HepG2 (cell line): ENCODE results near the gene TBC1D10B. TPM values are rescaled to one million over a fixed set of nuclear protein-coding genes. Genes with fewer than 3 reads are reported as not detected.

Experiments used
- AGO2 ChIP-seq: fragments of 200-400 bp; formaldehyde crosslinking; optimal IDR thresholded peaks from 2 replicates; pipeline ENCODE3; 2017; ENCODE audit warnings: mild to moderate bottlenecking, low read depth, low read length, moderate library complexity
- E2F1 ChIP-seq: sonication (generic); formaldehyde crosslinking; IDR thresholded peaks from 2 replicates; pipeline ENCODE4 v1.5.0; 2020; ENCODE audit warnings: missing genetic modification reagents
- NAIF1 ChIP-seq: sonication (generic); formaldehyde crosslinking; IDR thresholded peaks from 2 replicates; pipeline ENCODE4 v1.5.0; 2020; ENCODE audit warnings: mild to moderate bottlenecking, missing genetic modification reagents, borderline replicate concordance
- NFYB ChIP-seq: sonication (generic); formaldehyde crosslinking; IDR thresholded peaks from 2 replicates; pipeline ENCODE4 v1.4.0; 2020; ENCODE audit warnings: missing genetic modification reagents
- SCMH1 ChIP-seq: sonication (generic); formaldehyde crosslinking; IDR thresholded peaks from 2 replicates; pipeline ENCODE4 v1.9.0; 2021; ENCODE audit warnings: missing genetic modification reagents, mild to moderate bottlenecking, borderline replicate concordance
- SETDB1 ChIP-seq: sonication (generic); formaldehyde crosslinking; IDR thresholded peaks from 2 replicates; pipeline ENCODE4 v1.5.1; 2020; ENCODE audit warnings: missing genetic modification reagents, mild to moderate bottlenecking, borderline replicate concordance
- STAG1 ChIP-seq: sonication (generic); formaldehyde crosslinking; IDR thresholded peaks from 2 replicates; pipeline ENCODE4 v1.4.0; 2020; ENCODE audit warnings: missing genetic modification reagents
- ZBED4 ChIP-seq: sonication (generic); formaldehyde crosslinking; IDR thresholded peaks from 2 replicates; pipeline ENCODE4 v1.4.0; 2020; ENCODE audit warnings: missing genetic modification reagents, borderline replicate concordance
- ZFP36L1 ChIP-seq: sonication (generic); formaldehyde crosslinking; IDR thresholded peaks from 2 replicates; pipeline ENCODE4 v1.8.0; 2022; ENCODE audit warnings: mild to moderate bottlenecking, missing genetic modification reagents, moderate library complexity
- ZMYM2 ChIP-seq: sonication (generic); formaldehyde crosslinking; IDR thresholded peaks from 2 replicates; pipeline ENCODE4 v1.8.0; 2022; ENCODE audit warnings: mild to moderate bottlenecking, missing genetic modification reagents
- ZNF761 ChIP-seq: sonication (generic); formaldehyde crosslinking; conservative IDR thresholded peaks from 2 replicates; pipeline ENCODE4 v1.4.0; 2020; ENCODE audit warnings: mild to moderate bottlenecking, missing genetic modification reagents
- ZNF891 ChIP-seq: sonication (generic); formaldehyde crosslinking; IDR thresholded peaks from 2 replicates; pipeline ENCODE4 v1.5.0; 2020; ENCODE audit warnings: mild to moderate bottlenecking, missing genetic modification reagents
- ZSCAN9 ChIP-seq: IDR thresholded peaks from 2 replicates; pipeline ENCODE4 v1.6.1; 2016; ENCODE audit warnings: borderline replicate concordance
- polyA plus RNA-seq, 8 experiments: library from polyadenylated mRNA; depleted of rRNA in 3 of 8; stranded (reverse) in 7 of 8; unstranded in 1 of 8; fragments of >200 nt; fragmentation: Illumina TruSeq in 4 of 8; extraction: Trizol in 4 of 8; gene quantifications; 2 replicates each; pipeline versions ENCODE4 v1.2.1 to v1.2.3, GENCODE V29; 2011 to 2016; ENCODE audit warnings: low read depth in 4 of 8, missing spikeins in 1 of 8, mixed read lengths in 1 of 8; ENCODE audit not compliant: insufficient read depth in 1 of 8
- total RNA-seq, 5 experiments: library from RNA; depleted of rRNA; stranded (reverse); fragments of >200 nt; fragmentation: Illumina TruSeq; extraction: Trizol; gene quantifications; 2 replicates each; pipeline ENCODE4 v1.2.3, GENCODE V29; 2016; ENCODE audit warnings: low read depth in 1 of 5
- TF ChIP-seq, protein P1 (sequence below): sonication (generic); formaldehyde crosslinking; conservative IDR thresholded peaks from 2 replicates; pipeline ENCODE4 v1.8.1; 2023; ENCODE audit warnings: missing genetic modification reagents
- TF ChIP-seq, protein P2 (sequence below): sonication (generic); formaldehyde crosslinking; IDR thresholded peaks from 2 replicates; pipeline ENCODE4 v1.8.1; 2022; ENCODE audit warnings: low read depth, mild to moderate bottlenecking, missing genetic modification reagents
- TF ChIP-seq, protein P3 (sequence below): sonication (generic); formaldehyde crosslinking; IDR thresholded peaks from 2 replicates; pipeline ENCODE4 v1.9.0; 2022; ENCODE audit warnings: missing genetic modification reagents, mild to moderate bottlenecking, borderline replicate concordance

The TBC1D10B gene
- total and polyA plus RNA-seq, 2 of the 13 experiments (the other 11 are each of a cell fraction or from before 2014, with no cell fraction given): 15.7 to 24.8 TPM

- TF ChIP-seq SETDB1 (no peak), AGO2 (no peak), NFYB (CRISPR knock-in tag) (peak; percentile 77), ZFP36L1 (CRISPR knock-in tag) (0 out of 2 replicates have a peak, but pooled peaks have one; percentile 73), STAG1 (CRISPR knock-in tag) (peak; percentile 43), SCMH1 (CRISPR knock-in tag) (no peak), ZNF891 (CRISPR knock-in tag) (peak; percentile 87), E2F1 (CRISPR knock-in tag) (peak; percentile 63; the same call in 1 of the 2 replicates), ZSCAN9 (CRISPR knock-in tag) (no peak; the same call in 1 of the 2 replicates), ZBED4 (CRISPR knock-in tag) (peak; percentile 87), ZMYM2 (CRISPR knock-in tag) (no peak), NAIF1 (CRISPR knock-in tag) (no peak), ZNF761 (peak; percentile 64; the same call in 1 of the 2 replicates)
- TF ChIP-seq, protein P1, sequence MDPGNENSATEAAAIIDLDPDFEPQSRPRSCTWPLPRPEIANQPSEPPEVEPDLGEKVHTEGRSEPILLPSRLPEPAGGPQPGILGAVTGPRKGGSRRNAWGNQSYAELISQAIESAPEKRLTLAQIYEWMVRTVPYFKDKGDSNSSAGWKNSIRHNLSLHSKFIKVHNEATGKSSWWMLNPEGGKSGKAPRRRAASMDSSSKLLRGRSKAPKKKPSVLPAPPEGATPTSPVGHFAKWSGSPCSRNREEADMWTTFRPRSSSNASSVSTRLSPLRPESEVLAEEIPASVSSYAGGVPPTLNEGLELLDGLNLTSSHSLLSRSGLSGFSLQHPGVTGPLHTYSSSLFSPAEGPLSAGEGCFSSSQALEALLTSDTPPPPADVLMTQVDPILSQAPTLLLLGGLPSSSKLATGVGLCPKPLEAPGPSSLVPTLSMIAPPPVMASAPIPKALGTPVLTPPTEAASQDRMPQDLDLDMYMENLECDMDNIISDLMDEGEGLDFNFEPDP (CRISPR knock-in tag): peak; percentile 75; the same call in 1 of the 2 replicates
- TF ChIP-seq, protein P2, sequence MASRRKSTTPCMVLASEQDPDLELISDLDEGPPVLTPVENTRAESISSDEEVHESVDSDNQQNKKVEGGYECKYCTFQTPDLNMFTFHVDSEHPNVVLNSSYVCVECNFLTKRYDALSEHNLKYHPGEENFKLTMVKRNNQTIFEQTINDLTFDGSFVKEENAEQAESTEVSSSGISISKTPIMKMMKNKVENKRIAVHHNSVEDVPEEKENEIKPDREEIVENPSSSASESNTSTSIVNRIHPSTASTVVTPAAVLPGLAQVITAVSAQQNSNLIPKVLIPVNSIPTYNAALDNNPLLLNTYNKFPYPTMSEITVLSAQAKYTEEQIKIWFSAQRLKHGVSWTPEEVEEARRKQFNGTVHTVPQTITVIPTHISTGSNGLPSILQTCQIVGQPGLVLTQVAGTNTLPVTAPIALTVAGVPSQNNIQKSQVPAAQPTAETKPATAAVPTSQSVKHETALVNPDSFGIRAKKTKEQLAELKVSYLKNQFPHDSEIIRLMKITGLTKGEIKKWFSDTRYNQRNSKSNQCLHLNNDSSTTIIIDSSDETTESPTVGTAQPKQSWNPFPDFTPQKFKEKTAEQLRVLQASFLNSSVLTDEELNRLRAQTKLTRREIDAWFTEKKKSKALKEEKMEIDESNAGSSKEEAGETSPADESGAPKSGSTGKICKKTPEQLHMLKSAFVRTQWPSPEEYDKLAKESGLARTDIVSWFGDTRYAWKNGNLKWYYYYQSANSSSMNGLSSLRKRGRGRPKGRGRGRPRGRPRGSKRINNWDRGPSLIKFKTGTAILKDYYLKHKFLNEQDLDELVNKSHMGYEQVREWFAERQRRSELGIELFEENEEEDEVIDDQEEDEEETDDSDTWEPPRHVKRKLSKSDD (CRISPR knock-in tag): peak; percentile 73; the same call in 1 of the 2 replicates
- TF ChIP-seq, protein P3, sequence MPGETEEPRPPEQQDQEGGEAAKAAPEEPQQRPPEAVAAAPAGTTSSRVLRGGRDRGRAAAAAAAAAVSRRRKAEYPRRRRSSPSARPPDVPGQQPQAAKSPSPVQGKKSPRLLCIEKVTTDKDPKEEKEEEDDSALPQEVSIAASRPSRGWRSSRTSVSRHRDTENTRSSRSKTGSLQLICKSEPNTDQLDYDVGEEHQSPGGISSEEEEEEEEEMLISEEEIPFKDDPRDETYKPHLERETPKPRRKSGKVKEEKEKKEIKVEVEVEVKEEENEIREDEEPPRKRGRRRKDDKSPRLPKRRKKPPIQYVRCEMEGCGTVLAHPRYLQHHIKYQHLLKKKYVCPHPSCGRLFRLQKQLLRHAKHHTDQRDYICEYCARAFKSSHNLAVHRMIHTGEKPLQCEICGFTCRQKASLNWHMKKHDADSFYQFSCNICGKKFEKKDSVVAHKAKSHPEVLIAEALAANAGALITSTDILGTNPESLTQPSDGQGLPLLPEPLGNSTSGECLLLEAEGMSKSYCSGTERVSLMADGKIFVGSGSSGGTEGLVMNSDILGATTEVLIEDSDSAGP: peak; percentile 83
These were observed 8.2 kb upstream of the TBC1D10B start (continued) for GRCh38 chr16:30378236-30379157.
